SK-N-SH (cell line): ENCODE measurements around the gene NPIPB6.

Experiments used
- CHD2 ChIP-seq: fragments of 150-350 bp; IDR thresholded peaks from 2 replicates; pipeline ENCODE4 v1.6.1; 2018; ENCODE audit warnings: low read length; ENCODE audit not compliant: partially characterized antibody
- EZH2phosphoT487 ChIP-seq: fragments of 200-600 bp; sonication (generic); IDR thresholded peaks from 2 replicates; pipeline ENCODE4 v1.6.1; 2017; ENCODE audit warnings: low read depth, mixed run types, mild to moderate bottlenecking, antibody characterized with exemption, moderate library complexity, borderline replicate concordance
- MXI1 ChIP-seq: IDR thresholded peaks from 2 replicates; pipeline ENCODE4 v1.6.1; 2012; ENCODE audit warnings: mild to moderate bottlenecking, low read depth, low read length, improper control_type of control experiment
- POLR2AphosphoS5 ChIP-seq: IDR thresholded peaks from 2 replicates; pipeline ENCODE4 v1.6.1; 2012; ENCODE audit warnings: low read depth, low read length
- SIN3A ChIP-seq: IDR thresholded peaks from 2 replicates; pipeline ENCODE4 v1.6.1; 2012; ENCODE audit warnings: low read depth, mild to moderate bottlenecking, low read length, moderate library complexity, borderline replicate concordance
- TF ChIP-seq, protein P1 (sequence below): fragments of 200-600 bp; sonication (generic); IDR thresholded peaks from 2 replicates; pipeline ENCODE4 v1.6.1; 2017; ENCODE audit warnings: antibody characterized with exemption, mild to moderate bottlenecking, moderate library complexity

DNA sequence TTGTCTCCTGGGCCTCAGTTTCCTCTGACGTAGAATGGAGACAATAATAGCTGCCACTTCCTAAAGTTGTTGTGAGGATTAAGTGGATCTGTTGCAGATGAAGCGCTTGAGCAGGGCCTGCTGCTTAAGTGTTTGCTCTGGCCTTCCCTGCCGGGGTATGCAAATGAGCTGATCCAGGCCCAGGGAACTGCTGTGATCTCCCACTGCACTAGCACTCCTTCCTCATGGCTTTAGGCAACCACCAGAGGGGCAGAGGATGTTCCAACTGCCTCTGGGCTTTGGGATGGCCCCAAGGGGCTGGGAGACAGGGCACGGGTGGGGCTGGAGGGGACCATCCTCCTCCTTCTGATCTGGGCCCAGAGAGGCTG is 64.8 kb downstream of the NPIPB6 start:
- TF ChIP-seq, protein P1, sequence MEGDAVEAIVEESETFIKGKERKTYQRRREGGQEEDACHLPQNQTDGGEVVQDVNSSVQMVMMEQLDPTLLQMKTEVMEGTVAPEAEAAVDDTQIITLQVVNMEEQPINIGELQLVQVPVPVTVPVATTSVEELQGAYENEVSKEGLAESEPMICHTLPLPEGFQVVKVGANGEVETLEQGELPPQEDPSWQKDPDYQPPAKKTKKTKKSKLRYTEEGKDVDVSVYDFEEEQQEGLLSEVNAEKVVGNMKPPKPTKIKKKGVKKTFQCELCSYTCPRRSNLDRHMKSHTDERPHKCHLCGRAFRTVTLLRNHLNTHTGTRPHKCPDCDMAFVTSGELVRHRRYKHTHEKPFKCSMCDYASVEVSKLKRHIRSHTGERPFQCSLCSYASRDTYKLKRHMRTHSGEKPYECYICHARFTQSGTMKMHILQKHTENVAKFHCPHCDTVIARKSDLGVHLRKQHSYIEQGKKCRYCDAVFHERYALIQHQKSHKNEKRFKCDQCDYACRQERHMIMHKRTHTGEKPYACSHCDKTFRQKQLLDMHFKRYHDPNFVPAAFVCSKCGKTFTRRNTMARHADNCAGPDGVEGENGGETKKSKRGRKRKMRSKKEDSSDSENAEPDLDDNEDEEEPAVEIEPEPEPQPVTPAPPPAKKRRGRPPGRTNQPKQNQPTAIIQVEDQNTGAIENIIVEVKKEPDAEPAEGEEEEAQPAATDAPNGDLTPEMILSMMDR, result no peak
- TF ChIP-seq EZH2phosphoT487, result no peak
- no peak for TF ChIP-seq CHD2
- no peak for TF ChIP-seq POLR2AphosphoS5
- TF ChIP-seq SIN3A, result no peak
- TF ChIP-seq MXI1, result no peak
